DMS79 treated with DMSO at 0.1 percent for 48 hours (cell line): Measurements from ENCODE around the gene BBIP1.
"Not testable (repeated sequence)": the region's sequence is repeated elsewhere in the genome, so short reads cannot be mapped to it uniquely, and the experiment has no call there.

Source experiments
- DNase-seq: peaks from one replicate; lab custom pipeline; 2025; lab: John Stamatoyannopoulos, UW

Gene BBIP1

DNA sequence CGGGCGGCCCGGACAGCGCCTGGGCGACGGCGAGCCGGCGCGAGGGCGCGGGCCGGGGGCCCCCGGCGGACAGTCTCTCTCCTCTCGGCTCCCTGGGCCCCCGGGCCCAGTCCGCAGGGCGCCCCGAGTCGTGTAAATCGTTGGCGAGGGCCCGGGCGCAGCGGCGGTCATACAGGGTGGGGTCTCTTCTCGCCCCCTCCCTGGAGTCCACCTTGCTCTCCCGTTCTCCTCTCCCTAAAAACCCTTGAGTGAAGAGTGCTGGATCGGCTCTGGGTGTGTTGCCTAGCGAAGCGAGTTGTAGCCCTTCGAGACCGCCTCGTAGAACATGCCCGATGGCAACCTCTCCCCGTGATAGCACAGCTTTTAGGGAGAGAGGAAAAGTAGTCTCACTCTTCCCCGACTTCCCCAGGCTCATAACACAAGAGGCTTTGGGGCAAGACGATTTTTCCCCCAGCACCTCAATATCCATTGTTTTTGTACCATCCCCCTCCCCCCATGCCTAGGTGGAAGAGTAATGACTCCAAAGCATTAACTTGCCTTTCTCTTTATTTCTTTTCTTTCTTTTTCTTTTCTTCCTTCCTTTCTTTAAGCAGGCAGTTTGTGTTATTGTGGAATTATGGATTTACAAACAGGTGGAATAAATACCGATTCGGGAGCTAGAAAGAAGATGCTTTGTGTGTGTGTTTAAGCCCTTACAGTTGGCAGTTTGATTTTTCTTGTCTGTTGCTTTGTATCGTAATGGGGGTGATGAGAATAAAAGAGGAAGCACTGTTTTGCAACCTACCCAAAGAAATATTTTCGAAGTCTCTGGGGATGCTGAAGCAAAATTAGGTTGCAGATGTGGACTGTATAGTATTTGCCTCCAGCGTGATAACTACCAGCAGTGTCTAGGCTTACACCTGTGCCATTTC, 1.2 kb upstream of the BBIP1 start:
- peak; percentile 35 for DNase-seq

DNA sequence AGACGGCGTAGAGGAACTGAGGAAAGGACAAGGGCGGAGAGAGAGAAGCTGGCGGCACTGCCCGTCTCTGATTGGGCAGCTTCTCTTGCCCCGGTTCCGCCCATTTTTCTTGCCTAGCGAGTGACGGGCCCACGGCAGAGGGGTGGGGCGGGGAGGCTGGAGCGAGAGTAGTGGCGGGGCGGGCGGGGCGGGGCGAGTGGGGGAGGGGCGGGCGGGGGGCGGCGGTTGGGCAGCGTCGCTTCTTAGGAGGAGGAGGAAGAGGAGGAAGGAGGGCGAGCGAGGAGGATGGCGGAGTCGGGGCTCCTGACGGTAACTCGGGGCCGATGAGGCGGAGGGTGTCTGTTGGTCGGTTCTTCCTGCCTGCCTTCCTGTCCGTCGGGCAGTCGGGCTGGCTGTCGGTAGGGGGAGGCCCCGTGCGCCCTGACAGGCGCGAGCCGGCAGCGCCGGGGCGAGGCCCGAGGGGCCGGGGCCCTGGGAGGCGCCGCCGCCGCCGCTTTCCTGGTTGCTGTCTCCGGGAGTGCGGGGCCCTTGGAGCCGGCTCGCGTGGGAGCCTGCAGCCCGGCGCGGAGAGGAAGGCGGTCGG, 460 bp upstream of the BBIP1 start, which contains the start of gene SHOC2:
Gene SHOC2 (plus strand): TSS at position 256 of the 583 bp plus-strand sequence. CDS start 44,755 bp downstream, outside the sequence.
- no peak for DNase-seq

DNA sequence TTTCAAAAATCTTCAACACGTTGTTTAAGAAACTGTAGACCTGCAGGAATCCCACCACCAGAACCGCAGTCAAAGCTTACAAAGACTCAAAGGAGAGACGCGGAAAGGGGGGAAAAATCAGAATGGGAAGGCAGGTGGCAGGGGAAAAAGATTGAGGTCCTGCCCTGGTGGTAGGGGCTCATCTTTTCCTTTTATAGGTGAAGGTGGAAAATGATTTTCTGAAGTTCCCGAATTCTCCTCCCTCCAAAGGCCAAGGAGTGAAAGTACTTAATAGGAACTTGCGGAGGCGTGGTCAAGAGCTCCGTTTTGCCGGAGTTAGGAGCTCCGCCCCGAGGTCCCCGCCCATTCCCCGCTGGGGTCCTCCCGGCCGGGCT, 724 bp downstream of the BBIP1 start:
- no peak for DNase-seq

DNA sequence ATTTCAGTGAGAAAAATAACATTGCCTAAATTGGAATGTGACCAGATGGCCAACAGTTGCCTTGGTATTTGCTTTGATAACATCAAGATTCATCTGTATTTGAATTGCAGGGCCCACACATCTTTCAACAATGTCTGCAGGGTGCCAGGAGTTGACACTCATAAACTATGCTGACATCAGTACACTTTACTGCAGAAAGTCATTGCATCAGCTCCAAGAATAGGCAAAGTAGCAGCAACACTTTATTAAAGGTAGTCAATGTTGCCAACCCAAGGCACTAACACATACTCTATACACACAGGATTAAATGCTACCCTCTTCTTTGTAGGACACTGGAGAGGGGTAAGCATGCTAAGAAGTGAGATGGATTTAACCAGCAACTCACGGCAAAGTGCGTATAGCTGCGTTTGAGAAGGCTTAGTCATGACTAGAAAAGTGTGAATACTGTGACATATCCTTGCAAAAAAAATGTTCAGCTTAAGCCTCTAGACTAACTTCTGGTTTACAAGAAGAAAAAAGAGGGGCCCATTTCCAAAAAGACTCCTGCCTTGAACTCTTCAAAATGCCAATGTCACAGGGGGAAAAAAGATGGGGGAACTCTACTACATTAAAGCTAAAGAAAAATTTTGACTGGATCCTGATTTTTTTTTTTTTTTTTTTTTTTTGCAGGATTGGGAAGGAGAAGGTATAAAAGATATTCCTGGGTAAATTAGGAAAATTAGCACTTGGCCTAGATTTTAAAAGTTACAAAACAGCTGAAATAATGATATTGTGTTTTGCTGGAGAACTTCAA, 2.2 kb downstream of the BBIP1 start:
- no peak for DNase-seq

DNA sequence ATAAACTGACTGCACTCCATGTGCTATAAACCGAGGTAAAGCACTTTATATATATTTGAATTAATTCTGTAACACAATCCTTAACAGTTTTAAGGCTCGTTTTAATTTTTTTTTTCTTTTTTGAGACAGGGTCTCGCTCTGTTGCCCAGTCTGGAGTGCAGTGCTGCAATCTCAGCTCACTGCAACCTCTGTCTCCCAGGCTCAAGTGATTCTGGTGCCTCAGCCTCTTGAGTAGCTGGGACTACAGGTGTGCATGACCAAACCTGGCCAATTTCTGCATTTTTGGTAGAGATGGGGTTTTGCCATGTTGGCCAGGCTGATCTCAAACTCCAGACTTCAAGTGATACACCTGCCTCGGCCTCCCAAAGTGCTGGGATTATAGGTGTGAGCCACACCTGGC, 3.4 kb downstream of the BBIP1 start:
- not testable (repeated sequence) for DNase-seq

DNA sequence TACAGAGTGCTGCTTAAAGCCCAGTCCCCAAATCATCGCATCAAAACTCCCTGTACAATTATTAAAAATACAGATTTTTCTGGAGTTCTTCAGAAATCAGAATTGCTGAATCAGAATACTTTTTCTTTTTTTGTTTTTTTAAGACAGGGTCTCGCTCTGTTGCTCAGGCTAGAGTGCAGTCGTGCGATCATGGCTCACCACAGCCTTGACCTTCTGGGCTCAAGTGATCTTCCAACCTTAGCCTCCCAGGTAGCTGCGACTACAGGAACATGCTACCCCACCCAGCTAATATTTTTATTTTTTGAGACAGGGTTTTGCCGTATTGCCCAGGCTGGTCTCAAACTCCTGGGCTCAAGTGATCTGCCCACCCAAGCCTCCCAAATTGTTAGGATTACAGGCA, 3.9 kb downstream of the BBIP1 start:
- no peak for DNase-seq

DNA sequence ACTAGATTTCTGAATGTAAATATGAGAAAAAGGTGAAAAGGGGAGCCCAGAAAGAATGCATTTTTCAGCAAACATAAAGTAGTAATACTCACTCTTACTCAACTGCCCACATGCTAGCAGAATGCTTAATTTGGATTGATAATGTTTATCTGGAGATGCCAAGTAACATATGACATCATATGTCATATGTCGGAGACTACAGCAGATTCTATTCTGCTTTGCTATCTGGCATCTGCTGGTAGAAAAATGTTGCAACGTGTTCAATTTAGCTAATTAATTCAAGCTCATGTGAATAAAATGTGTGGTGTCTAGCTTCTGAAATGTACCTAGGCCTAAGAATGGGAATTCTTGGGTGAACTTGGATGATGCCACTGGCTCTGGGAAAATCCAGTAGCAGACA, 4.5 kb downstream of the BBIP1 start:
- DNase-seq, result no peak

DNA sequence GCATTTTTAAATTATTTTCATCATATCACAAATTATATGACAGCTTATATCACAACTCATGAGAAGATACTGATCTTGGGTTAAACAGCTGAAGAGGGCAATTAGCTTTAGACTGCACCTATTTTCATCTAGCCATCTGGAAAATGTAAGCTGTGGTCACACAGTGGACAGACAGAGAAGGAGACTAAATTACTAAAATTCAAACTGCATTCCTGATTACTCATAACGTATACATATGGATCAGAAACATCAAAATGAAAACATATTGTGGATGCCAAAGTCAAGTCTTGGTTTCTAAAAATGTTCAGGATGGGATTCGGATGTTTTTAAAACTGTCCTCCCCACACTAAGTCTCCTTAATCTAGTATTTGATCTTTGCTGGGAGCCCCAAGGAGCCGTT, 6.6 kb downstream of the BBIP1 start:
- DNase-seq, result no peak

DNA sequence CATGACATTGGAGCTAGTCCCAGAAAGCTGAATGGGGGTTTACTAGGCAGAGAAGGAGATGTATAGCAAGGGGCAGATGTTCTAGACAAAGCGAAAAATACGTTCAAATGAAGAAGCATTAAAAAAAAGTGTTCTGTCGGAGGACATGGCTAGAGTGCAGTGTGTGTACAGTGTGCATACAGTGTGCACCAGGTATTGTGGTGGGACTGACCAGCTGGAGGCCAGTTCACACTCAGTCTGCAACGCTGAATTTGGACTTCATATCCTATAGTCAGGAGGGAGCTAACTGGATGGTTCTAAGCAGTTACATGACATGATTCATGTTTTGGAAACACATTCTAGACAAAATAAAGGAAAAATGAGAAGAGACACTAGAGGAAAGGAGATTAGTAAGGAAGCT, 8.8 kb downstream of the BBIP1 start:
- no peak for DNase-seq

DNA sequence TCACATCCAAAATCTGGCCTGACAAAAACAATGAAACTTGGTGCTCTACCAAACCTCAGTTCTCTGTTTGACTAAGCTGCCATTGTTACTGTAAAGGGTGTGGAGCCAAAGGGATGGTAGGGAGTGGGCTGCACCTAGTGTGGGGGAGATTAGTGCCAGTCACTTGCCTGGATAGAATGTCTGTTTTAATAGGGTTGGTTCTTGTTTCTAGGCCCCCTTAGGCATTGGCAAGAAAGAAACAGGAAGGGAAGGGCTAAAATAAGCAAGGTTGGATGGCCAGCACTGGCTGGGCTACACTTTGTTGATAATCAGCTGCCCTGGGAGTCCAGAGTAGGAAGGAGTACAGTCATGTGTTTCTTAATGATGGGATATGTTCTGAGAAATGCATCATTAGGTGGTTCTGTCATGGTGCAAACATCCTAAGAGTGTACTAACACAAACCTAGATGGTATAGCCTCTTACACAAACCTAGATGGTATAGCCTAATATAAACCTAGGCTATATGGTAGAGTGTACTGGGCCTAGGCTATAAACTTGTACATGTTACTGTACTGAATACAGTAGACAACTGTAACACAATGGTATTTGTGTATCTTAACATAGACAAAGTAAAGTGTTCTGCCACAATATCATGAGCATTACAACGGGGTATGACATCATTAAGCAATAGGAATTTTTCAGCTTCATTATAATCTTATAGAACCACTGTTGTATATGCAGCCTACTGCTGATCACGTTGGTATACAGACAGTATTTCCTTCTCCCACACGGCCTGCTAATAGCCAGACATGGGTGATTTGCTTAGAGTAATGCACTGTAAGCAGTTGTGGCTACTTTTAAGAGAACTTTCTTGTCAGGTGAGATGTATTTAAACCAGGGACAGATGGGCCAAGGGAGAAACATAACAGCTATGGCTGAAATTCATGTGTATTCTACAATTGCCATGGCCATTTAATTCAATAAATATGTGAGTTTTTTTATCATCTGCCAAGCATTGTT, 15.4 kb downstream of the BBIP1 start:
- no peak for DNase-seq

DNA sequence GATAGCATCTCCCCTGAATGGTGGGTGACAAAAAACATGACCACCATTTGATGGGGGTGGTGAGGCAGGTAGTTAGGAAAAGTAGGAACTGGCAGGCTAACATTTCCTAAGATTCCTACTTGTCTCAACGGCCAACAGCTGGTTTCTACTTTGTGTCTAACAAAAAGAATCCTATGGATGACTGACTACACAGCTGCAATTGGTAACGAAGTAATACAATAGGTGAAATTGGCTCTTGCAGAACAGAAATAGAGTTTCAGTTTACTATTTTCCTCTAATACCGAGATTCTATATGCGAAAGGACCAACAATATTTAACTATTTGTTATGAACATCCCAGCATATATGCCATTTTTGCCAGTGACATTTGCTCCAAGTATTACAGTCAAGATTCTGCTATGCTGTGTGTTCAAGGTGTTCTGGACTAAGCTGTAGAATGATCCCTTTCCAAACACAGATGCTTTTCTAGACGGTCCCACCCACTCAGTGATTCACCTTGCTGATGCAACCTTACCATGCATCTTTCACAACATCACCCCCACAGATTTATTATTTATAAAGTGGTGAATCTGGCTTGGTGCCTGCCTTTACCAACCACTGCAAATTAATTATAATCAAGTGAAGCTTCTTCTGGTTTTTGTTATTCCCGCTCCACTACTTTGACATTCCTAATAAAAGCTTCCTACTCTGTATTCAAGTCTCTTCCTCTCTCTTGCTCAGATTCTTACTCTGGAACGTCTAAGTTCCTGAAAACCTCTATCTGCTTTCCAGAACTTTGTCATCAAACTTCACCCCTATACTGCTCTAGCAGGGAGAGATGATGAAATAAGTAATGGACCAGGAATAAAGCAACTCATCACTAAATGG, 16.8 kb downstream of the BBIP1 start:
- DNase-seq, result no peak

DNA sequence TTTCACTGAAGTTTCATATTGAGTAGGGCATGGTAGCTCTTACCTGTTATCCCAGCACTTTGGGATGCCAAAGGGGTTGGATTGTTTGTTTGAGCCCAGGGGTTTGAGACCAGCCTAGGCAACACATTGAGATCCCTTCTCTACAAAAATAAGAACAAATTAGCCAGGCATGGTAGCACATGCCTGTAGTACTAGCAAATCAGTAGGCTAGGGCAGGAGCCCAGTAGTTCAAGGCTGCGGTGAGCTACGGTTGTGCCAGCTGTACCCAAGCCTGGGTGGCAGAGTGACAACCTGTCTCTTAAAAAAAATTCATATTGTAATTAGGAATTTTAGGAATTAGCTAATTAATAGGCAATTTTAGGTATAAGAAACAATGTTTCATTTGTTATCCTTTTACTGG, 18.0 kb downstream of the BBIP1 start:
- DNase-seq, result no peak

DNA sequence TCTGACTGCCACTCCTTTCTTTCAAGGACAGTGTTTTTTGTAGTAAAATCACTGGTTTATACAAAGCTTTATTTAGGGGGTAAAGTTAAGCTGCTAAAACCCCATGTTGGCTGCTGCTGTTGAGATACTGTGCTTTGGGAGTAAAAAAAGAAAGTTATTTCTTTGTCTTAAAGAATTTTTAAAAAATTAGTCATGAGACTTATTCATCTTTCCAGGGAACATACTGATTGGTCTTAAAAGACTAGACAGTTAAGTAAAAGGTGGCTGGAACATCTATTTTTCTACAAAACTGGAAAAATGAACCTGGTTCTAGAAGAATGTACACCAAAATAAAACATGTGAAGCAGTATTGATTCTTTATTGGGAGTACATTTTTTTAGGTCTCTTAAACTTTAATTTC, 20.6 kb downstream of the BBIP1 start:
- DNase-seq, result no peak

DNA sequence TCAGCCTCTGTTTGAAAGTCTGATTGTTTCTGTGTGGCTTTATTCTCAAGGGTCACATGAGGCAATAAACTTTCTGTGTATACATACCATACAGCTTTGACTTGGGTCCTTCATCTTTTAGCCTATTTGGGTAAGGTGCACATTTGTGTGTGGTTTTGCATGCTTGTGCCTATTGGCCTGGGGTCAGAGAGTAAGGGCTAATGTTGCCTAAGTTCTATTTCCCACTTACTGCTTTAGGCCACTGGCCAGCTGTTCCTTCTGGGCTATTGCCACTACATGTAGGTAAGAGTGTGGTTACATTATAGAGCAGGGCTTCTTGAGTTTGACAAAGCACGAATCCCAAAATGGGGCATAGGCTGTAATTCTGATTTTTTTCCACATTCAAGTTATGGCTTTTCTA, 21.8 kb downstream of the BBIP1 start:
- no peak for DNase-seq

DNA sequence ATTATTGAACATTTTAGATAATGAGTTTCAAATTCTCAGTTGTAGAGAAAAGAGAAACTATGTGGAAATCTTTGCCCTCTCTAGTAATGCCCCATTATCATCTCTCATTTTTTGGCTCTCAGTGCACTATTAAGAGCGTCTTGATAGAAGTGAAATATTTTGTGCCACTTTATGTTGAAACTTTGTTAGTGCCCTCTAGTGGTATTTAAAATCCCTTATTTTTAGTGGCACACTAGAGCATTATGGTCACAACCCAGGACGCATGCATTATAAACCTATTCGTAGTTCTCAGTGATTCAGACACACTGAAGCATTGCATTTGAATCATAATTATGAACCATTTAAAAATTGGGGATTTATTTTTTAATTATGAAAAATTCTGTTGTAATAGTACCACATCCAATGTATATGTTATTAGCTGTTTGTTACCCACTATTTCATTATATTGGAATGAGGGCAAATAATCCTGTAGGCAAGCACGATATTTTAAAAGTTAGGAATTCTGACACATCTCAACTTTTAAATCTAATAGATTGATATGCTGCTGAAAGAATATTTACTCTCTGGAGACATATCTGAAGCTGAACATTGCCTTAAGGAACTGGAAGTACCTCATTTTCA, 25.3 kb downstream of the BBIP1 start:
- DNase-seq, result peak; percentile 7

DNA sequence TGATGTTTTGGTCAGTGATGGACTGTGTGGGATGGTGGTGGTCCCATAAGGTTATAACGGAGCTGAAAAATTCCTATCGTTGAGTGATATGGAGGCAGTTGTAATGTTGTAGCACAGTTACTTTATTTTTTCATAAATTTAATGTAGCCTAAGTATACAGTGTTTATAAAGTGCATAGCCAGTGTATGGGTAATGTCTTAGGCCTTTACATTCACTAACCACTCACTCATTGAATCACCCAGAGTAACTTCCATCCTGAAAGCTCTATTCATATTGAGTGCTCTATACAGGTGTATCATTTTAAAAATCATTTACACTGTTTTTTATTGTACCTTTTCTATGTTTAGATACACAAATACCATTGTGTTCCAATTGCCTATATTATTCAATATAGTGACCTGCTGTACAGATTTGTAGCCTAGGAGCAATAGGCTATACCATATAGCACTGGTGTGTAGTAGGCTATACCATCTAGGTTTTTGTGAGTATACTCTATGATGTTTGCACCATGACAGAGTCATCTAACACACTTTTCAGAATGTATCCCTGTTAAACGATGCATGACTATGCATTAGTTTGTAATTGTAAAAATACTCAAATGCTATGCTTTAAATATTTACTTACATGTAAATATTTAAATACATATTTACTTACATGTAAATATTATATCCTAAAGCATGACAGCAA, 26.2 kb downstream of the BBIP1 start:
- no peak for DNase-seq

DNA sequence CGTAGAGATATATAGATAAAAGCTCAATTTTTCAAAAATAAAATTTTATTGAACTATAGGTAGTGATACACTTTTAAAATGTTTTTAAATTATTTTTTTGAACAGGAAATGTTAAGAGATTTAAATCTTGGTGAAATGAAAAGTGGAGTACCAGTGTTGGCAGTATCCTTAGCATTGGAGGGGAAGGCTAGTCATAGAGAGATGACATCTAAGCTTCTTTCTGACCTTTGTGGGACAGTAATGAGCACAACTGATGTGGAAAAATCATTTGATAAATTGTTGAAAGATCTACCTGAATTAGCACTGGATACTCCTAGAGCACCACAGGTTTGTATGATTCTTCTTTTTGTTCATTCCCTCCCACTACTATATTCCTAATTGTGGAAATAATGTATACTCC, 31.4 kb downstream of the BBIP1 start:
- DNase-seq, result no peak

DNA sequence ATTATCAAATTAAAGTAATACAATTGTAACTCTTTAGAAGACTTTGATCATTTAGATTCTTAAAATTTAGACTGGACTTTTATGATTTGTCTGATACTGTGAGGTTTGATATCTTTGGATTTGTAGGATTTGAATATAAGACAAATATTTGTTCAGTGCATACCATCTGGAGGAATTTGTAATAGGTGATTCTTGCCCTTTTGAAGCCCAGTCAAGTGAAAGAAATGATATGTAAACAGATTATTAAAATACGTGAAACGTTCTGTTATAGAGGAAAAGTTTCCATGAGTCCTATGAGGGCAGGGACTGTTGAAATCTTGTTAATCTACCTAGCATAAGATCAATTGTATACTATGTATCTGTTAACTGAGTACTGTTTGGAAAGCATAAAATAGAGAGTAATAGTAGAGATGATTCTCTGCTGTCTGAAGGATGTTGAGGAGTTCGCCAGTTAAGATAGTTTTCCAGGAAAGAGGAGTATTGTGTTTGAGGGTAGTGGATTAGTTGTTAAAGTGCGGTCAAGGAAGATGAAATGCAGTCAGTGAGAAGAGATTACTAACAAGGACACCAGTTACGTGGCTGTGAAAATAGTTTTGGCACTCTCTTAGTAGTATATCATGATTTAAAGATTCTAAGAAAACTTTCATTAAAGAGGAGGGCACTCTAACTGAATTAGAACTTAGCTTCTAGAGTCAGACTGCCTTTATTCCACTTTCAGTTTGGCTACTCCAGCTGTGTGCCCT, 32.9 kb downstream of the BBIP1 start:
- DNase-seq, result no peak

DNA sequence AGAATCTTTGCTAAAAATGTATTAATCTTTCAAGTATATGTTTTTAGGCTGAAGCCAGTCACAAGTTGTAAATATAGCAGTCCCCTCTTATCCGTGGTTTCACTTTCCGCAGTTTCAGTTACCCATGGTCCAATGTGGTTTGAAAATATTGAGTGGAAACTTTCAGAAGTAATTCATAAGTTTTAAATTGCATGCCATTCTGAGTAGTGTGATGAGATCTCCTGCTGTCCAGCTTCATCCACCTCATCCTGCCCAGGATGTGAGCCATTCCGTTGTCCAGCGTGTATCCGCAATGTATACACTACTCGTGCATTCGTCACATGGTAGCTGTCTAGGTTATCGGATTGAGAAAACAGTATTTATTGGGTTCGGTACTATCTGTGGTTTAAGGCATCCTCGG, 35.1 kb downstream of the BBIP1 start:
- no peak for DNase-seq
